CD4-positive, alpha-beta T cell treated with Interferon gamma for 1 hour (primary cell): ENCODE data around the gene CRYBB1.

Experiments used
- DNase-seq: peaks from one replicate; pipeline ENCODE4 v3.0.0-alpha.2; 2020

Gene CRYBB1

GRCh38 chr22:26617271-26618199 lies at the start of gene CRYBB1:
TSS of gene CRYBB1 (minus strand) at chr22:26618027. CDS start at chr22:26616319, 1,708 bp downstream.
- DNase-seq: peak; percentile 11

GRCh38 chr22:26667140-26667539 lies 49.3 kb upstream of the CRYBB1 start:
- no peak for DNase-seq

GRCh38 chr22:26665813-26666231 lies 48.0 kb upstream of the CRYBB1 start:
- no peak for DNase-seq

GRCh38 chr22:26663374-26663923 lies 45.6 kb upstream of the CRYBB1 start:
- DNase-seq: no peak

GRCh38 chr22:26662160-26662559 lies 44.3 kb upstream of the CRYBB1 start:
- DNase-seq: no peak

GRCh38 chr22:26660961-26661578 lies 43.2 kb upstream of the CRYBB1 start:
- DNase-seq: no peak

- no peak for DNase-seq
Measured at GRCh38 chr22:26660356-26660755, 42.5 kb upstream of the CRYBB1 start.

- peak; percentile 59 for DNase-seq
Measured at GRCh38 chr22:26658671-26659478, 41.0 kb upstream of the CRYBB1 start.

GRCh38 chr22:26658161-26658560 lies 40.3 kb upstream of the CRYBB1 start:
- DNase-seq: no peak

GRCh38 chr22:26656891-26657851 lies 39.3 kb upstream of the CRYBB1 start, which contains the start of gene MIAT:
TSS of gene MIAT (plus strand) at chr22:26657588.
- DNase-seq: peak; percentile 58

GRCh38 chr22:26651815-26652214 lies 34.0 kb upstream of the CRYBB1 start:
- no peak for DNase-seq

- DNase-seq: no peak
Measured at GRCh38 chr22:26650722-26651421, 33.0 kb upstream of the CRYBB1 start.

GRCh38 chr22:26648528-26649388 lies 30.9 kb upstream of the CRYBB1 start:
- no peak for DNase-seq

- DNase-seq: peak; percentile 28
Measured at GRCh38 chr22:26648011-26648497, 30.2 kb upstream of the CRYBB1 start.

GRCh38 chr22:26646158-26646557 lies 28.3 kb upstream of the CRYBB1 start:
- DNase-seq: no peak

- DNase-seq: no peak
Measured at GRCh38 chr22:26643418-26644100, 25.7 kb upstream of the CRYBB1 start.

- peak; percentile 61 for DNase-seq
Measured at GRCh38 chr22:26642465-26643417, 24.9 kb upstream of the CRYBB1 start.

GRCh38 chr22:26636296-26636695 lies 18.5 kb upstream of the CRYBB1 start:
- DNase-seq: no peak
